CD14-positive monocyte (primary cell): ENCODE results near the gene EMID1. TPM values are rescaled to one million over a fixed set of nuclear protein-coding genes. Genes with fewer than 3 reads are reported as not detected.

Source experiments
- DNase-seq, 3 donors: peaks; one replicate each; pipeline ENCODE4 v3.0.0-alpha.2; 2011 to 2022
- H2AFZ ChIP-seq: 2 replicates; pipeline ENCODE4 v1.6.0; 2012; ENCODE audit warnings: mild to moderate bottlenecking, low read depth, low read length, inconsistent platforms; ENCODE audit not compliant: insufficient read depth, poor library complexity, severe bottlenecking
- H3K27ac ChIP-seq, 2 donors: 1 replicate in 1 of 2; 2 replicates in 1 of 2; pipeline ENCODE4 v1.5.1; 2012 to 2013; ENCODE audit warnings: low read length in 2 of 2, control low read depth in 1 of 2, inconsistent platforms in 1 of 2, low read depth in 1 of 2, mild to moderate bottlenecking in 1 of 2
- H3K27me3 ChIP-seq, 2 donors: one replicate each; pipeline versions ENCODE4 v1.6.0 to v1.6.1; 2011 to 2013; ENCODE audit warnings: low read length in 2 of 2; ENCODE audit not compliant: control insufficient read depth in 2 of 2, insufficient read depth in 2 of 2
- H3K36me3 ChIP-seq, 2 donors: replicated peaks in 1 of 2; 1 replicate in 1 of 2; 2 replicates in 1 of 2; pipeline versions ENCODE4 v1.5.1 to v1.6.1; 2012 to 2013; ENCODE audit warnings: low read length in 2 of 2, control low read depth in 1 of 2, inconsistent platforms in 1 of 2, mild to moderate bottlenecking in 1 of 2; ENCODE audit not compliant: insufficient read depth in 2 of 2, control insufficient read depth in 1 of 2
- H3K4me1 ChIP-seq, 2 donors: 1 replicate in 1 of 2; 2 replicates in 1 of 2; pipeline versions ENCODE4 v1.5.1 to v1.6.1; 2012 to 2013; ENCODE audit warnings: low read length in 2 of 2, control low read depth in 1 of 2, inconsistent platforms in 1 of 2, mild to moderate bottlenecking in 1 of 2, moderate library complexity in 1 of 2; ENCODE audit not compliant: insufficient read depth in 2 of 2, control insufficient read depth in 1 of 2
- H3K4me2 ChIP-seq: replicated peaks from 2 replicates; pipeline ENCODE3; 2012; ENCODE audit warnings: low read length, moderate library complexity, mild to moderate bottlenecking; ENCODE audit not compliant: poor library complexity, severe bottlenecking; ENCODE audit errors: extremely low read depth
- H3K4me3 ChIP-seq, 3 experiments: fragments of 200-600 bp in 1 of 3; sonication (generic) in 1 of 3; replicated peaks in 1 of 3; 1 replicate in 2 of 3; 2 replicates in 1 of 3; pipeline ENCODE4 v1.5.1; 2011 to 2013; ENCODE audit warnings: low read length in 3 of 3, mild to moderate bottlenecking in 3 of 3, control low read depth in 2 of 3, low read depth in 2 of 3, inconsistent platforms in 1 of 3, moderate library complexity in 1 of 3
- H3K79me2 ChIP-seq: 2 replicates; pipeline ENCODE4 v1.6.0; 2012; ENCODE audit warnings: mild to moderate bottlenecking, control low read depth, inconsistent platforms, low read length, moderate library complexity; ENCODE audit not compliant: insufficient read depth
- H3K9ac ChIP-seq: 2 replicates; pipeline ENCODE4 v1.6.0; 2017; ENCODE audit warnings: low read length, mild to moderate bottlenecking; ENCODE audit not compliant: insufficient read depth, poor library complexity, severe bottlenecking
- H3K9me3 ChIP-seq, 2 donors: replicated peaks in 1 of 2; 1 replicate in 1 of 2; 2 replicates in 1 of 2; pipeline versions ENCODE4 v1.5.1 to v1.6.1; 2012 to 2013; ENCODE audit warnings: low read length in 2 of 2, control low read depth in 1 of 2; ENCODE audit not compliant: control insufficient read depth in 1 of 2, insufficient read depth in 1 of 2
- H4K20me1 ChIP-seq: 2 replicates; pipeline ENCODE4 v1.6.0; 2012; ENCODE audit warnings: mild to moderate bottlenecking, low read length, control low read depth, moderate library complexity; ENCODE audit not compliant: insufficient read depth
- H3K27ac Mint-ChIP-seq, 7 donors: one replicate each; pipeline ENCODE4 v1.8.0; 2020; ENCODE audit warnings: mild to moderate bottlenecking in 7 of 7, mixed read lengths in 7 of 7, moderate library complexity in 6 of 7, inconsistent platforms in 2 of 7
- H3K27me3 Mint-ChIP-seq, 3 donors: one replicate each; pipeline ENCODE4 v1.8.0; 2021 to 2022; ENCODE audit warnings: low read depth in 3 of 3, mild to moderate bottlenecking in 3 of 3, mixed read lengths in 3 of 3, moderate library complexity in 3 of 3, inconsistent platforms in 1 of 3
- H3K36me3 Mint-ChIP-seq, 2 donors: one replicate each; pipeline ENCODE4 v1.8.0; 2020; ENCODE audit warnings: mixed read lengths in 2 of 2, inconsistent platforms in 1 of 2, mild to moderate bottlenecking in 1 of 2
- H3K4me1 Mint-ChIP-seq: one replicate; pipeline ENCODE4 v1.8.0; 2020; ENCODE audit warnings: mild to moderate bottlenecking, mixed read lengths
- H3K4me3 Mint-ChIP-seq, 2 donors: one replicate each; pipeline ENCODE4 v1.8.0; 2020; ENCODE audit warnings: mild to moderate bottlenecking in 2 of 2, mixed read lengths in 2 of 2, moderate library complexity in 1 of 2
- H3K9me3 Mint-ChIP-seq, 7 donors: one replicate each; pipeline ENCODE4 v1.8.0; 2020 to 2022; ENCODE audit warnings: mixed read lengths in 7 of 7, mild to moderate bottlenecking in 6 of 7, moderate library complexity in 6 of 7, inconsistent platforms in 2 of 7
- WGBS: methylation state at CpG from one replicate; pipeline ENCODE4 v1.1.5; 2013; ENCODE audit warnings: missing lambda C conversion rate; ENCODE audit not compliant: insufficient coverage; 5-methylcytosine and 5-hydroxymethylcytosine counted together
- intact Hi-C, 2 donors: fragments of 100-400 bp; cut with micrococcal nuclease; formaldehyde crosslinking; loops; one replicate each; pipeline versions ENCODE4 v1.15.0 to v1.15.1; 2023
- polyA plus RNA-seq, 3 donors: library from polyadenylated mRNA; depleted of rRNA in 1 of 3; unstranded in 2 of 3; stranded (reverse) in 1 of 3; fragments of 300-500 nt in 2 of 3; fragments of >200 nt in 1 of 3; fragmentation: Illumina TruSeq in 2 of 3; gene quantifications; 1 replicate in 2 of 3; 2 replicates in 1 of 3; pipeline ENCODE4 v1.2.3, GENCODE V29; 2012 to 2021
- TF ChIP-seq, protein P1 (sequence below): fragments of 200-600 bp; IDR thresholded peaks from one replicate; pipeline ENCODE4 v1.8.0; 2022; ENCODE audit warnings: antibody characterized with exemption, mild to moderate bottlenecking

The EMID1 gene
- polyA plus RNA-seq, 3 donors, result not detected

DNA sequence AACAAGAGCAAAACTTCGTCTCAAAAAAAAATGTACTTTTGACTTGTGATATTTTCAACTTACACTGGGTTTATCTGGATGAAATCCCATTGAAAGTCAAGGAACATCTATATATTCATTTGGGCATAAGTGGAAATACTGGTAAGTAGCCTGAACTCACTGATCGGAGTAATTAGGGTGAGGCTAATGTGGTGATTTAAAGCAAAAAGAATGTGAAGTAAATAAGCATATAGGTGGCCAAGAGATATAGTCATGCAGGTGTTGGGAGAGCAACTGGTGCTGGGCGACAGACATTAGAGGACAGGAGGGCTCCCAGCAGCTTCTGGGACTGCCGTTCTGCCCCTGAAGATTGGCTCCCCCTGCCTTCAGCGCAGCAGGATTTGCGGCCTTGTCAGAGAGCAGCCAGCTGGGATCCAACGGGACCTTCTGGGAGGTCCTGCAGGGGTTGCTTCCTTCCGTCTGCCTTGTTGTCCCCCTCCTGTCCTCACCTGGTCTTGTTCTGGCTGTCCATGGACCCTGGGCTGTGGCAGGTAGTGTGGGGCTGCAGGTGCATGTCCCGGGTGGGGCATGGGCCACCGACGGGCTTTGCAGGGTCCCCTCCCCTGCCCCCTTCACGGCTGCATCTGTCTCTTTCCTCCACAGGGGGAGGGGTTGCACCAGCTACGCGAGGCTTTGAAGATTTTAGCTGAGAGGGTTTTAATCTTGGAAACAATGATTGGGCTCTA is 48.0 kb downstream of the EMID1 start:
- H3K4me3 Mint-ChIP-seq, result no peak overlapping the region
- Histone ChIP-seq H3K4me3 (no peak overlapping the region), H3K9me3 (no peaks in the 10 kb centered on the region), H3K9ac (no peak overlapping the region), H4K20me1 (no peaks in the 10 kb centered on the region), H3K4me2 (no peak overlapping the region), H3K27me3 (no peaks in the 10 kb centered on the region), H3K79me2 (no peaks in the 10 kb centered on the region), H3K4me1 (no peaks in the 10 kb centered on the region), H2AFZ (no peak overlapping the region), H3K27ac (no peak overlapping the region), H3K36me3 (no peaks in the 10 kb centered on the region)
- DNase-seq, result no peak
- no peaks in the 10 kb centered on the region for H3K9me3 Mint-ChIP-seq
- H3K36me3 Mint-ChIP-seq, result no peaks in the 10 kb centered on the region
- 94% methylated on average over 8 of the region's 14 CpGs for WGBS
- peaks cover 0 to 4% (median 2%) of the 10 kb centered on the region in 3 donors for H3K27me3 Mint-ChIP-seq
- no peak overlapping the region for H3K27ac Mint-ChIP-seq
- H3K4me1 Mint-ChIP-seq, result no peaks in the 10 kb centered on the region
- intact Hi-C loops, result no loop called here
- TF ChIP-seq, protein P1, sequence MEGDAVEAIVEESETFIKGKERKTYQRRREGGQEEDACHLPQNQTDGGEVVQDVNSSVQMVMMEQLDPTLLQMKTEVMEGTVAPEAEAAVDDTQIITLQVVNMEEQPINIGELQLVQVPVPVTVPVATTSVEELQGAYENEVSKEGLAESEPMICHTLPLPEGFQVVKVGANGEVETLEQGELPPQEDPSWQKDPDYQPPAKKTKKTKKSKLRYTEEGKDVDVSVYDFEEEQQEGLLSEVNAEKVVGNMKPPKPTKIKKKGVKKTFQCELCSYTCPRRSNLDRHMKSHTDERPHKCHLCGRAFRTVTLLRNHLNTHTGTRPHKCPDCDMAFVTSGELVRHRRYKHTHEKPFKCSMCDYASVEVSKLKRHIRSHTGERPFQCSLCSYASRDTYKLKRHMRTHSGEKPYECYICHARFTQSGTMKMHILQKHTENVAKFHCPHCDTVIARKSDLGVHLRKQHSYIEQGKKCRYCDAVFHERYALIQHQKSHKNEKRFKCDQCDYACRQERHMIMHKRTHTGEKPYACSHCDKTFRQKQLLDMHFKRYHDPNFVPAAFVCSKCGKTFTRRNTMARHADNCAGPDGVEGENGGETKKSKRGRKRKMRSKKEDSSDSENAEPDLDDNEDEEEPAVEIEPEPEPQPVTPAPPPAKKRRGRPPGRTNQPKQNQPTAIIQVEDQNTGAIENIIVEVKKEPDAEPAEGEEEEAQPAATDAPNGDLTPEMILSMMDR, result no peak

DNA sequence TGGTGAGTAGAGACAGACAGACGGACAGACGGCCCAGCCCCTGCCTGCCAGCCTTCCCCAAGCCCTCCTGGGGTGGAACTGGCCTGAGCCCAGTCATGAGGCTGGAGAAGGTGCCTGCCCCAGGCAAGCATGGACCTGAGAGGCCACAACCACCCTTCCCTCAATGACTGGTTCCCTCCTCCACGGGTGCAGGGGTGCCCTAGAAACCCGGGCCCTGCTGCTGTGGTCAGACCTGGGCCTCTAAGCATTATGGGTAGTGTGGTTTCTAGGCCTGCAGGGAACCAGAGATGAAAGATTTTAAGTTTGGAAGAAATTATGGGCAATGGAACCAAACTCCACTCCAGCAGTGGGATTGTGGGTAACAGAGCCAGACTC is 48.6 kb downstream of the EMID1 start:
- 100% methylated on average over 2 of the region's 4 CpGs for WGBS
- no peaks in the 10 kb centered on the region for H3K9me3 ChIP-seq
- no peak overlapping the region for H3K27ac ChIP-seq
- no peak overlapping the region for H3K4me3 Mint-ChIP-seq
- no peaks in the 10 kb centered on the region for H3K36me3 ChIP-seq
- H2AFZ ChIP-seq, result peak overlapping the region; percentile 37
- no peak overlapping the region for H3K9ac ChIP-seq
- peaks cover 0 to 4% (median 4%) of the 10 kb centered on the region in 3 donors for H3K27me3 Mint-ChIP-seq
- intact Hi-C loops, result no loop called here
- H3K27me3 ChIP-seq, result no peaks in the 10 kb centered on the region
- no peak overlapping the region for H3K4me2 ChIP-seq
- H3K4me1 Mint-ChIP-seq, result no peaks in the 10 kb centered on the region
- TF ChIP-seq, protein P1, result no peak
- peaks cover 0 to under 1% of the 10 kb centered on the region in 2 donors for H3K36me3 Mint-ChIP-seq
- no peaks in the 10 kb centered on the region for H3K4me1 ChIP-seq
- H3K27ac Mint-ChIP-seq, result no peak overlapping the region
- no peak for DNase-seq
- no peak overlapping the region for H3K4me3 ChIP-seq
- H3K79me2 ChIP-seq, result no peaks in the 10 kb centered on the region
- H3K9me3 Mint-ChIP-seq, result no peaks in the 10 kb centered on the region
- H4K20me1 ChIP-seq, result no peaks in the 10 kb centered on the region
